CD4-positive, alpha-beta T cell treated with Interleukin-1 beta for 1 hour (primary cell): ENCODE data around the gene HSPB2.
A peak's percentile ranks its signal among the peaks of the same experiment; 100 is the strongest.
"Not testable (repeated sequence)": the region's sequence is repeated elsewhere in the genome, so short reads cannot be mapped to it uniquely, and the experiment has no call there.

Experiments
- DNase-seq, 2 donors: peaks; one replicate each; pipeline ENCODE4 v3.0.0-alpha.2; 2020 to 2022

Gene HSPB2, protein sequence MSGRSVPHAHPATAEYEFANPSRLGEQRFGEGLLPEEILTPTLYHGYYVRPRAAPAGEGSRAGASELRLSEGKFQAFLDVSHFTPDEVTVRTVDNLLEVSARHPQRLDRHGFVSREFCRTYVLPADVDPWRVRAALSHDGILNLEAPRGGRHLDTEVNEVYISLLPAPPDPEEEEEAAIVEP

DNA sequence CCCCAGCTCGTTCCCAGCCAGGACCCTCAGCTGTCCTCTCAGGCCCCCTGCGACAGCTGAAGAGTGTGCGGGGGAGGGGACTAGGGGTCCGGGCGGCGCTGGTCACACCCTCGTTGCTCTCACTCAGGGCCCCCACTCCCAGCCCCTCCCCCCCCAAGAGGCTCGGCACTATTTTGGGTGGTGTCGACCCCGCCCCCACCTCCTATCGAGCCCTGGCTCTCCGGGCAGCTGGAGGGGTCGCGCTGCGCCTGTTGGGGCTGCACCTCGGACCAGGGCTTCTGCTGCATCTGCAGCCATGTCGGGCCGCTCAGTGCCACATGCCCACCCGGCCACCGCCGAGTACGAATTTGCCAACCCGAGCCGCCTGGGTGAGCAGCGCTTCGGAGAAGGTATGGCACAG lies at the start of gene HSPB2:
TSS of gene HSPB2 (plus strand) at position 200 of the 400 bp plus-strand sequence. CDS start at position 296, 96 bp downstream.
- no peak for DNase-seq

DNA sequence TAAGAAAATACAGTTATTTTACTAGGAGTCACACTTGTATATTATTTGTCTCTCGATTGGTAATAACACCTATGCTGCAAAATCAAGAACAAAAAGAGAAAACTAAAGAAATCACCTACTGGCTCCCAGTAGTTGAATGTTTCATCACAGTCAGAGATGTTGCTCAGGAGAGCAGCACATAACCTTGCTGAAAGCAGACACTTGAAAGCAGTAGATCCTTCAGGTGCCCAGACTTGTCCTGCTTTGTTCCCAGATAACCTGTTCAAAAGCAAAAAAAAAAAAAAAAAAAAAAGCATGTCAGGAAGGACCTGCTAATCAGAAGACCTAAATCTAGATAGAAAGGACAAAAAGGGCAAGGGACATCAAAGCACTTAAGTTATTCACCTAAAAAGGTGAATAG lies 42.4 kb upstream of the HSPB2 start:
- no peak for DNase-seq

DNA sequence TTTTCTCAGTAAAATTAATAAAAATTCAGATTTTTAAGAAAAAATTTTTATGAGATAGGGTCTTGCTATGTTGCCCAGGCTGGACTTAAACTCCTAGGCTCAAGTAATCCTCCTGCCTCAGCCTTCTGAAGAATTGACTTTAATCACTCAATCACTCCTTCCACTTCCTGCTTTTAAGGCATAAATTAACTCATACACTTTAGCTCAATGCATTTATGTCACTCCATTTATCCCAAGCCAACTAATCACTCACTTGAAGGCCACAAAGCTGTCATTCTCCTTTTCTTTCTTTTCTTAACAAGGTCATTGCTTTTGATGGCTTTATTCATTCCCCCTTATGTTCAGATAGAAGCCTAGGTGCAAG lies 42.0 kb upstream of the HSPB2 start:
- DNase-seq = no peak

DNA sequence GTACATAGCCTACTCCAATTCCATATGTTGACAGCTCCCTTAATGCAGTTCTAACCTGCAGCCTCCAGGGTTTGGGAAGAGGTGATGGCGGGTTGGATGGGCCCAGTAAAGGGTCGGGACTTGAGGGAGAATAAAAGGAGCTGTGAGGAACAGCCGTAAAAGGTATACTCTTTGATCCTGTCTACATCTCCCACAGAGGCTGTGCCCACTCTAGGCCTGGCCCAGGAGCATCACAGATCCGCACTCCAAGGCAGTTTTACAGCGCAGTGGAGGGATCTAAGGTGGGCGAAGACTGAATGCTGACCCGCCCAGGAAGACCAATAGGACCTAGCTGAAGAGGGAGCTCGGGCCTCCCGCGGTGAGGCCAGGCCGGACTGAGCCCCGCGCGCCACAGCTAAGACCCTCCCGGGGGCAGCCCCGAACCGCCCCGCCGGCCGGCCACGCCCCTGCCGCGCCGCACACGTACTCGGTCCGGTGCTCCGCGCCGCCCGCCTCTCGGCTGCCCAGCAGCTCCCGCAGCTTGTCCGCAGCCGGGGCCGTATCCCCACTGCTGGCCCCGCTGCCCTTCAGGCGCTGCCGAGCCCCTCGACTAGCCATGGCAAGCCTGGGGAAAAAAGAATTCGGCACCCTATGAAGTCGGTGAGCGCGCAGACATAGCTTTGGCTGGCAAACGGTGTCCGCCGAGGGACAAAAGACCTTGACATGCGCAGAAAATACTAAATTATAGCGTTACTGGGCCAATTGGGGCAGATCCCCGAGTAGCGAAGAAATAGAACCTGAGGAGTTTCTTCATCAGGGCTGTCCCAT lies 41.4 kb upstream of the HSPB2 start, which contains the start of gene ALG9:
TSS of gene ALG9 (minus strand) at position 696 of the 807 bp plus-strand sequence. CDS start at position 597, 99 bp downstream.
- DNase-seq = peak; percentile 85 to 92

DNA sequence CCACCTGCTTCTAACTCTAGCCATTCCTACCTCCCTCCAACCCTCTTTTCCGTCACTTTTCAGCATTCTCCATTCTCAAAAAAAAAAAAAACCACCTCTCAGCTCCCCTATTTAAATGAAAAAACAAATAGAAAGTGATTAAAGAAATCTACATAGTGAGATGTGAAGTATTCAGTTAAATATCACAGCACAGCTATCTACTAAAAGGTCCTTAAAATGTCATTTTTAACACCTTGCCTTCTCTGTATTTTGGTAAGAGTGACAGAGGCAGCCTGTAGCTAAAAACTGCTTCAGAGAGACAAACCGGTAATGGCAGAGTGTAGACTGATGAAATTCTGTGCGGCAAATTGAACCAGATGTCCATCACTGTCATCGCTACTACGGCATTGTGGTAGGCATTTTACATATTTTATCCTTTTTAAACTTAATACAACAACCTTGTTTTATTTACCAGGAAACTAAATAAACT lies 40.8 kb upstream of the HSPB2 start:
- DNase-seq = no peak

DNA sequence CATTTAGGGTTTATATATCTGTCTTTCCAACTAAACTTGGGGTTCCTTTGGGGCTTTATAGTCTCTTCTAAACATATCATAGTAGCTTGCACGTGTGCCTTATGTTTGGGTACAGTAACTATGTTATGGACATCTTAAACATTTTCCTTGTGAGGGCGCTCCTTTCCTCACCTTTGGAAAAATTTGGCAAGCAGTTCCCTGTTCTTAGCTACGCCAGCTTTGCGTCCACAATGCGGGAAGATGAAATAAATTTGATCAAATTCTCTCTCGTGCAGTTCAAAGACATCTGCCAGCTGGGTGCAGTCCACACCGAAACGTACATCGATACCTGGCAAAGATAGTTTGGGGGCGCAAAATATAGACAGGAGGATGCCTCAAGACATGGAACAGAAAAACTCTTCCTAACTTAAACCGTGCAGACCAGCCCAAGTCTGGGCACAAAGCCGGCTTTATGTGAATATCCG lies 34.1 kb upstream of the HSPB2 start:
- DNase-seq = no peak

DNA sequence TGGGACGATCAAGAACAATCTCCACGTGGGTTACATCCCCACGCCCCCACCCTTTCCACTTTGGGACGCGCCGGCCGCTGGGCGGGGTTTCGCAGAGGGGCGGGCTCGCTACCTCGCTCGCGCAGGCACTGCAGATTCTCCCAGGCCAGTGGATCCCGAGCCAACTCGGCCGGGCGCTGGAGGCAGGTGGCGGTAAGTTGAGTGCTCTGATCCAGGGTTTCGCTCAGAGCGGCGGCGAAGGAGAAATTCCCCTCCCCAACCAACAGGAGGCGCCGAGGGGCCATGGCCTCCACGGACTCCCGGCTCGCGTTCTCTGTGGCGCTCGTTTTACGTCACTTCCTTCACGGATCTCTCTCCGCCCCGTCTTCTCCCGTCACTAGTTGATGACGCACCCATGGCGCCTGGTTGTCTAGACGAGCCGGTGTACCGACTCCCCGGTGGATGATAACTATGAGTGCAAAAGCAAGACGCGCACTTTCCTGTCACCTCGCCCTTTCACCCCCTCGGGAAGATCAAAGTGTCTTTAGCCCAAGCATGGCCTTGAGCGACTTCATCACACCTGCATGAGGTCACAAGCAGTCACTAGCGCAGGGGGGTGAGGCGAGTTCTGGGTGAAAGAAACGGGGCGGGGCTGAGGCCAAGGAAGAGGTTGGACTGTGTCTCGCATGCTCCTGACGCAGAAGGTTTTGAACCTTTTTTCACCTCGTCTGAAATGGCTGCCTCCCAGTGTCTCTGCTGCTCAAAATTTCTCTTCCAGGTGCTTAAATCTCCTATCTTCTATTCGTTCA lies 33.5 kb upstream of the HSPB2 start, which contains the start of the genes CFAP68 and FDXACB1:
TSS of gene CFAP68 (plus strand) at position 693 of the 788 bp plus-strand sequence. CDS start at position 713, 20 bp downstream.
TSS of gene FDXACB1 (minus strand) at position 317 of the 788 bp plus-strand sequence. CDS start at position 284, 33 bp downstream.
- DNase-seq = peak; percentile 95 to 96

DNA sequence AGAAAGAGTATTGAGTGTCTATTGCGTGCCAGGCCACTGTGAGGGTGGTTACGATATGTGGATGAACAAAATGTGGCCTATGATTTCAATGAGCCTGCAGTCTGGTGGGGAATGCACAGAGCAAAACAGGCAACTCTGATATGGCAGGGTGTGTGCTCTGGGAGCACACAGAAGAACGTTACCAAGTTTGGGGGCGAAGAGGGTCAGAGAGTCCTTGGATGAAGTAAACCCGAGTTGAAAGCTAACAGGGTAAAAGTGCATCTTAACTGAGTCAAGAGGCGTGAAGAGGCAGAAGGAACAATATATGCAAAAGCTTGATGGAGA lies 32.9 kb upstream of the HSPB2 start:
- DNase-seq = no peak

DNA sequence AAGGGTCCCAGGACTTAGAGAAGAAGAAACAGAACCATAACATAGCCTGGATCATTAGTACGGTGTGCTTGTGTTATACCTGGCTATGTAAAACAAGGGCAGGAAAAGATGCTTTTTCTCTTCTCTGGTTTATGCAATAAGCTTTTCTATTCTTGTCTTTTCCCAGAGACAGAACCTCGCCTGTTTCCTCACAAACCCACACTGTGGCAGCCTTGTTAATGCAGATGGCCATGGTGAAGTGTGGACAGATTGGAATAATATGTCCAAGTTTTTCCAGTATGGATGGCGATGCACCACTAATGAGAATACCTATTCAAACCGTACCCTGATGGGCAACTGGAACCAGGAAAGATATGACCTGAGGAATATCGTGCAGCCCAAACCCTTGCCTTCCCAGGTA lies 30.3 kb upstream of the HSPB2 start:
- DNase-seq = no peak

DNA sequence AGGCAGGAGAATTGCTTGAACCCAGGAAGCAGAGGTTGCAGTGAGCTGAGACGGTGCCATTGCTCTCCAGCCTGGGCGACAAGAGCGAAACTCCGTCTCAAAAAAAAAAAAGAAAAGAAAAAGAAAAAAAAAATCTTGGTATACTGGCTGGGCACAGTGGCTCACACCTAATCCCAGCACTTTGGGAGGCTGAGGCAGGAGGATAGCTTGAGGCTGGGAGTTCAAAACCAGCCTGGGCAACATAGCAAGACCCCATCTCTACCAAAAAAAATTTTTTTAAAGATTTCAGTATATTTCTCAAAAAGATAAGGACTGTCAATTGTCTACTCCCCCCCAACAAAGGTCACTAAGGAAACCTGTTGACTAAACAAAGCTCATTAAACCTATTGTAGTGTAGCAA lies 27.5 kb upstream of the HSPB2 start:
- not testable (repeated sequence) for DNase-seq

DNA sequence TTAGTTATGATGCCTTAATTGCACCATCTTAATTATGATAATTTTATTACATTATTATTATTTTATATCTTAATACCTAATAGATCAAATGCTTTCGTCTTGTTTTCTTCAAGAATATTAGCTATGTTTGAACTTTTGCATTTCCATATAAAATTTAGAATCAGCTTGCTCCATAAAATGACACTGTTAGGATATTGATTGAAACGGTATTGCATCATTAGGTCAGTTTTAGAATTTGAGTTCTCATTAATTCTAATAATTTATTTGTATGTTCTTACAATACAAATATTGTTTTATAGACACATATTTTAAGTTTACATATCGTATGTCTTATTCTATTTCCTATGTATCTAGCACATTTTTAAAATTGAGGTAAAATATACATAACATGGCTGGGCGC lies 26.5 kb upstream of the HSPB2 start:
- no peak for DNase-seq

DNA sequence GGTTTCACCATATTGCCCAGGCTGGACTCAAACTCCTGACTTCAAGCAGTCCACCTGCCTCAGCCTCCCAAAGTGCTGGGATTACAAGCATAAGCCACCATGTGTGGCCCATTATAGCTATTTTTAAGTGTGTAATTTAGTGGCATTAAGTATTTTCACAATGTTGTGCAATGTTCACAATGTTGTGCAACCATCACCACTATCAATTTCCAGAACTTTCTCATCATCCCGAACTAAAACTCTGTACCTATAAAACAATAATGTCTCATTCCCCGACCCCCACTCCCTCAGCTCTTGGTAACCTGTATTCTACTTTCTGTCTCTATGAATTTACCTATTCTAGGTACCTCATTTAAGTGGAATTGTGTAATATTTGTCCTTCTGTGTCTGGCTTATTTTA lies 25.7 kb upstream of the HSPB2 start:
- no peak for DNase-seq

DNA sequence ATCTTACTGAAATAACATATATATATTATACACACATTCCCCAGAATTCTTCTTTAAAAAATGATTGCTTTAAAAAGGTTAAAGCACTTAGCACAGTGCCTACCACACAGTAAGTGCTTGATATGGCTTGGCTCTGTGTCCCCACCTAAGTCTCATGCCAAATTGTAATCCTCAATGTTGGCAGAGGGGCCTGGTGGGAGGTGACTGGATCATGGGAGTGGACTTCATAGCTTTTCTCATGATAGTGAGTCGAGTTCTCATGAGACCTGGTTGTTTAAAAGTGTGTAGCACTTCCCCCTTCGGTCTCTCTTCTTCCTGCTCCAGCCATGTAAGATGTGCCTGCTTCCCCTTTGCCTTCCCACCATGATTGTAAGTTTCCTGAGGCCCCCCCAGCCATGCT lies 7.1 kb upstream of the HSPB2 start:
- no peak for DNase-seq

DNA sequence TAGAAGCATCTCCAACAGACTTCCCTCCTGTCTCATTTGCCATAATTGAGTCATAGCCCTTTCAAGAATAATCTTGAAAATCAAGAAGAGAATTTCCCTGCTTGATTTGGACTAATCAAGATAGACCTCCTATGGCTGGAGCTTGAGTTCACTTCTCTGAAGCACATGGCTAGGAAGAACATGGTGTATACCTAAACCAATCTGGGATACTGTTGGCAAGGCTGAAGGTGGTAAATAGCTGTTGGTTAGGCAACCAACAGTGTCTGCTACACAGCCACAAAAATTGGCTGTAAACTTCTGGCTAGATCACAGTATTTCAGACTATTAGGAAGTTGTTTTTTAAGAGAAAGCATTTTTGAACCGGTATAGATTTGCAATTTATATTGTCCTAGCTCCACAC lies 5.9 kb upstream of the HSPB2 start:
- no peak for DNase-seq

DNA sequence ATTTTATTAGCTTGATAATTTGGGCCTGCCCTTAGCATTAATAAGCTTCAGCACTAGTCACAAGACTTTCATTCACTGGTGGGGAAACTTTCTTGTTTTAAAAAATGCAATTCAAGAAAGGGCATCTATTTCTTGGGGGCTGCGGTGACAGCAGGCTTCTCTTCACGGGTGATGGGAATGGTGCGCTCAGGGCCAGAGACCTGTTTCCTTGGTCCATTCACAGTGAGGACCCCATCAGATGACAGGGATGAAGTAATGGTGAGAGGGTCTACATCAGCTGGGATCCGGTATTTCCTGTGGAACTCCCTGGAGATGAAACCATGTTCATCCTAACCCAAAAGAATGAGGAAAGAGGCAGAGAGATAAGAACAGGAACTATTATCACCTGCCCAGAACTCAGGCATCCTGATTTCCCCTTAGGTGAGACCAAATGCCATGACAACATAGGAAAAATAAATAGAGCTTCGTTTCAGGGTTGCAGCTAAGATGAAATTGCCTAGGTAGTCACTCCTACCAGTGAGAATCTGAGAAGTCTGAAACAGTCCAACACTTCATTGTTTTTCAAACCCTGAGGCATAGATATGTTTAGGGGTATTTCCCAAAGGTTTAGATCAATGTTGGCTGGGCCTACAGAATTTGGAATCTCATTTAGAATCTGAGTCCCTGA lies 3.8 kb upstream of the HSPB2 start:
- DNase-seq = no peak

DNA sequence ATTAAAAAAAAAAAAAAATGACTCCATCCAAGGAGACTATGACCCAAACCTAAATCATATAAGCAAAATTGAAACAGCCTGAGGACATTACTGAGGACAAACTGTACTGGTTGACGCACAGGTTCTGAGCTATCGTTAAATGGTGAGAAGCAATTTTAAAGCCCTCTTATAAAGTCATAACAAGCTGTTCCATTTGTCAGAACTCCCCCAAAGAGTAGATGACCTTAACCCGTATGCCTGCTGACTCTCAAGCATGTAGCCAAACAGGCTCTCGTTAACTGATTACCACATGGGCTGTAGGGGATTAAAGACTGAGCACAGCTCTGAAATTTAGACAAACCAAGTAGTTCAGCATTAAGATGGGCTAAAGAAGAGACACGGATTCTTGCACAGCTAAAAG lies 3.2 kb upstream of the HSPB2 start:
- DNase-seq = no peak

DNA sequence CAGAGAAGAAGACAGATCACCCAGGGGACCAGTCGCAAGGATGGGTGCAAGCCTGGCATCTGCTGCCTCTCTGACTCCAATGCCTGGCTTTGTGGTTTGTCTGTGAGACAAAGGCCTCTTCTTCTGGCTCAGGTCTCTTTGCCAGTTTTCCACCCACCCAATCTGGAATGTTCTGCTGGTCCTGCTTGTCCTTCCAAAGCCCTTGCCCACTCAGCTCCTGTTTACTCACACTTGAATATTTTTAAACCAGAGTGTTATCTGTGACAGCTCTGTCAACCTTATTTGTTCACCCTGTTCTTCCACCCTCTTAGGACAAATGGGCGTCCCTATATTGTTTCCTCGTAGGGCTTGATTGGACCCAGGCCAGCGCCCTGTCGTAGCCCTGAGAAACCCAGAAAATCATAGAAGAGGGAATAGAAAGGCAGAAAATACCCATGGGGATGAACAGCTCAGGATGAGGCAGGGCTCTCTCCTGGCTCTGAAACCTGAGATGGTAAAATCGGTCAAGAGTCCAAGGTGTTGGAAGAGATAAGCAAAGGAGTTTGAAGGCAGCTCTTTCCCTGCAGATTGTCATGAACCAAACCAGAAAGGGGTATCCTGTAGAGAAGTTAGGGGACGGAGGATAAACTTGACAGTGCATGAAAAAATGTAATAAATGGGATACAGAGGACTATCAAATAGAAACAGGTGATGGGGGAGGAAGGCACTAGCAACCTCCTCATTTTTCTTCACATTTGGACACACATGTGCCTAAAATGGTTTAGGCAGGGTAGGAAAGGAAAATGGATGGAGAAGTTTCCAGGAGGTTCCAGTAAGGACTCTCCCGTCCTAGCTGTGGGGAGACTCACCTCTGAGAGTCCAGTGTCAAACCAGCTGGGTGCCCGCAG lies 1.6 kb upstream of the HSPB2 start:
- DNase-seq = no peak

DNA sequence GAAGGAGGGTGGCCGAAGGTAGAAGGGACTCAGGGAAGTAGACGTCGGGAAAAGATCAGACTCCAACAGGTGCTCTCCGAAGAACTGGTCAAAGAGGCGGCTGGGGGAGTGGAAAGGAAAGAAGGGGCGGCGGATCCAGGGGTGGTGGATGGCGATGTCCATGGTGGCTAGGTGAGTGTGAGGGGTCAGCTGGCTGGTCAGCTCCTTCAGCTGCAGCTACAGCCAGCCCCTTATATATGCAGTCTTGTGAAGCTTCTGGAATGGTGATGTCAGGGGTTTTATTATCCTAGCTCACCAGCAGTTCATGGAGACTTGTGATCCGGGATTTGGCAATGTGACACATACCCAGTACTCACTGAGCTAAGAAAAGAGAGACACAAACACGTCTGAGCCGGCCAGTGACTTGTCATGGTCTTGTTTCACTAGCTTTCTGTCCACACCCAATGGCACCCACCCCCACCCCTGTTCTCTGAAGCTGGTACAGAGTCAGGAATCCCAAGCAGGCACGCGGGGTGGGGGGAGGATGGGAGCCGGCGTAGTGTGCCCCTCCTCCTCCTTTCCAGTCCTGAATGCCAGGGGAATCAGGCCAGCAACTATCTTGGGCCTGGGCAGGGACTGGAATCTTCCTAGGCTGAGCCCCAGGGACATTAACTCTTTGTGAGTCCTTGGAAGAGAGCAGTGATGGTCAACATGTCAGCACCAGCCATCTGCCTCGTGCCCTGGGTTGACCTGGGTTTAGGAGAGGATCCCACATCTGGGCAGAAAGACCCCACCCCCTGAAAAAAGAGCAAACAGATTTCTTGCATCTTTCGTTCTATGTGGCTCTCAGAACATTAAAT lies 752 bp upstream of the HSPB2 start, which contains the start of gene CRYAB:
TSS of gene CRYAB (minus strand) at position 208 of the 839 bp plus-strand sequence. CDS start at position 162, 46 bp downstream.
- no peak for DNase-seq

DNA sequence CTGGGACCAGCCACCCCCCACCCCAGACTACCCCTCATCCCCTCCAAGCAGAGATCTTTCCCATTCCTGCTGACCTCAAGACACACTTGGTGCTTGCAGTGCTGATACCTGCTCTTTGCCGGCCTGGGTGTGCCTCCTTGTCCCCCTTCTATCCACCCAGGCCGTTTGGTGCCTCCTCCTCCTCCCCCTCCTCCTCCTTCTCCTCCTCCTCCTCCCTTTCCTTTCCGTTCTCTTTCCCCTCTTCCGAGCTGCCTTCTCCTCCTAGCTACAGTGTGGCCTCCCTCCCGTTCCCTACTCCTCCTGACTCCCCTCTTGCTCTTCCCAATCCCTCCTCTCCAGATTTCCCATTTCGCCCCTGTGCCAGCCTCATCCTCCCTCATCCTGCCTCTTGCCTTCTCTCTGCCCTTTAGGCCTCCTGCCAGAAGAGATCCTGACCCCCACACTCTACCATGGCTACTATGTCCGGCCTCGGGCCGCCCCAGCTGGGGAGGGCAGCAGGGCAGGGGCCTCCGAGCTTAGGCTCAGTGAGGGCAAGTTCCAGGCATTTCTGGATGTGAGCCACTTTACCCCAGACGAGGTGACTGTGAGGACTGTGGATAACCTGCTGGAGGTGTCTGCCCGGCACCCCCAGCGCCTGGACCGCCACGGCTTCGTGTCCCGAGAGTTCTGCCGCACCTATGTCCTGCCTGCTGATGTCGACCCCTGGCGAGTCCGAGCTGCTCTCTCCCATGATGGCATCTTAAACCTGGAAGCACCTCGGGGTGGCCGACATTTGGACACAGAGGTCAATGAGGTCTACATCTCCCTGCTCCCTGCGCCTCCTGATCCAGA lies 712 bp downstream of the HSPB2 start:
- DNase-seq = no peak

DNA sequence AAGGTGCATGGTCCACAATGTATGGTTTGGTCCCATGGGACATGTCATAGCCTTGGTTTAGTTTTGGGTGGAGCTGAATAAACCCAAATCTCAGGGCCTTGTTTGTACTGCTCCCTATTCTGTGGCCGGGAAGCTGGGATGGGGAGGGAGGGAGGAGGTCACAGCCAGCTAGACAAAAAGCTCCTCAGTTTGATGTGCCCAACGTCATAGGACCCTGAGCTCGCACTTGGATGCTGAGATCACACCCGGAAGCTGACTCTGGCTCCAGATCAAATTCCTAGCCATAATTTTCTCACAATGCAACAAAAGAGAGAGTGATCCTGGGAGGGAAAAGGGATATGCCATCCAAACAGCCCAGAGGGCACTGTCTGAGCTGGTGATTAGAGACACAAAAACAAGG lies 1.5 kb downstream of the HSPB2 start:
- no peak for DNase-seq
